Measurements from ENCODE around the gene FBXO38.

FBXO38 gene

GRCh38 chr5:148383564-148384379 lies at the start of gene FBXO38:
FBXO38 (plus strand) TSS chr5:148383958; CDS start chr5:148394777, 10,819 bp downstream.
- no peak; the same call in 1 of the 2 replicates for TF ChIP-seq CTCF (IDR thresholded peaks at IDR 0.05)

- TF ChIP-seq CTCF (IDR thresholded peaks at IDR 0.05): no peak
Measured at GRCh38 chr5:148335259-148335658, 48.5 kb upstream of the FBXO38 start, which contains the start of gene SPINK9. SPINK9 (plus strand) TSS chr5:148335559; CDS start chr5:148335614, 55 bp downstream.

- TF ChIP-seq CTCF (IDR thresholded peaks at IDR 0.05): no peak
Measured at GRCh38 chr5:148336704-148337435, 46.9 kb upstream of the FBXO38 start.

DNA sequence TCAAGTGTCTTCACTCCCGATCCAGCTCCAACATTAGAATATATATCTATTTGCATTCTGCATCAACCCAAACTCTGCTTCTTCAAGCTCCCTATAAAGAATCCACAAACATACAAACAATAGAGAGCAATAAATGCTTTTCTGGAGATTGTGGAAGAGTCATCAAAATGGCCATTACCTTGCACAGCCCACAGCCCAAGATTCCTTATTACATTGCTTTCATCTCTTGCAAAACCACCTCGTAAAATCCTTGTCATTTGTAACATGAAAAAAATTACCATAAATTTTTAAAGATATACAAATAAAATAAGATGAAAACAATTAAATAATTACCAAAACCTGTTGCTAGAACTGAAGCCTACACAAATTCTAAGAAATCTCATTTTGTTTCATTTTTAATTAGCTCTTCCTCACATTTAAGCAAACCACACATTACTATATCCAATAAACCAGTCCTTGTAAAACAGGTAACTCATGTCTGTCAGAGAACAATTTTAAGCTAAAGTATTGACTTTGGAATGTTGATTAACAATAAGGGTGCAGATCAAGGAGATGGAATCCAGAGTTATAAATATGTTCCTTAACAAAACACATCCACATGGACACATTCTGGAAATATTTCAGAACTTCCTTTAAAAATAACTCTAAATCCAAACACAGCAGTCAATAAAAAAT lies 41.2 kb upstream of the FBXO38 start:
- no peak for TF ChIP-seq CTCF (IDR thresholded peaks at IDR 0.05)

DNA sequence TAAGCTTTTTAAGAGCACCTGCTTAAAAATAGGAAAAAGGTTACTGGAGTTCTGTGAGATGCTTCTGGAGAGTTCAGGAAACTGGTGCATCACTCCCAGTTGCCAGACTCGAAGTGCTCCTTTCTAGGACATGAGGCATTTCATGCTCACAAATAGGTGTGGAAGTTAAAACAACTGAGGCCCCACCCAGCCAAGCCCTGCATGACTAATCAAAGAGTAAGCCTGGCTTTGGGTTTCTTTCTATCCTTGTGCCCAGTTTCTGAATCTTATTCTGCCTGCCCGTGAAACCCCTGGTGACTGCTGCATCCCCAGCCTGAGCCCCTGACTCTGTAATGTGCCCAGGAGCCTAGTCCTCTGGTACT lies 40.7 kb upstream of the FBXO38 start:
- no peak for TF ChIP-seq CTCF (IDR thresholded peaks at IDR 0.05)

GRCh38 chr5:148343603-148344487 lies 39.9 kb upstream of the FBXO38 start:
- no peak for TF ChIP-seq CTCF (IDR thresholded peaks at IDR 0.05)

GRCh38 chr5:148347706-148348105 lies 36.1 kb upstream of the FBXO38 start:
- TF ChIP-seq CTCF (IDR thresholded peaks at IDR 0.05): no peak
